NCI-H2081 (cell line): Measurements from ENCODE around the gene C4orf46.
A peak's percentile ranks its signal among the peaks of the same experiment; 100 is the strongest.
"Not testable (repeated sequence)": the region's sequence is repeated elsewhere in the genome, so short reads cannot be mapped to it uniquely, and the experiment has no call there.

Experiments
- DNase-seq, 2 experiments: peaks; one replicate each; lab custom pipeline; 2025; lab: John Stamatoyannopoulos, UW

Gene C4orf46

GRCh38 chr4:158671665-158671914 lies at the start of gene C4orf46:
TSS of gene C4orf46 (minus strand) at chr4:158671887. CDS start at chr4:158671801, 86 bp downstream.
- DNase-seq: no peak

GRCh38 chr4:158715802-158716201 lies 44.1 kb upstream of the C4orf46 start:
- no peak for DNase-seq

- DNase-seq: no peak
Observed at GRCh38 chr4:158714937-158715336, 43.2 kb upstream of the C4orf46 start.

- not testable (repeated sequence) for DNase-seq
Observed at GRCh38 chr4:158712622-158713021, 40.9 kb upstream of the C4orf46 start.

- DNase-seq: no peak
Observed at GRCh38 chr4:158710814-158711213, 39.1 kb upstream of the C4orf46 start.

- DNase-seq: no peak
Observed at GRCh38 chr4:158704274-158704673, 32.6 kb upstream of the C4orf46 start.

- no peak for DNase-seq
Observed at GRCh38 chr4:158688813-158689212, 17.1 kb upstream of the C4orf46 start.

GRCh38 chr4:158682066-158682465 lies 10.4 kb upstream of the C4orf46 start:
- peak in 1 of 2 experiments; percentile 53 for DNase-seq

- DNase-seq: peak in 1 of 2 experiments; percentile 57
Observed at GRCh38 chr4:158681629-158682028, 9.9 kb upstream of the C4orf46 start.

- DNase-seq: no peak
Observed at GRCh38 chr4:158678767-158679166, 7.1 kb upstream of the C4orf46 start.

- no peak for DNase-seq
Observed at GRCh38 chr4:158676076-158676475, 4.4 kb upstream of the C4orf46 start.

GRCh38 chr4:158673633-158674032 lies 1.9 kb upstream of the C4orf46 start:
- DNase-seq: no peak

GRCh38 chr4:158671915-158672806 lies 474 bp upstream of the C4orf46 start, which contains the start of gene ETFDH:
TSS of gene ETFDH (plus strand) at chr4:158672296. CDS start at chr4:158672457, 161 bp downstream.
- DNase-seq: peak; percentile 97 to 100

- peak; percentile 59 to 77 for DNase-seq
Observed at GRCh38 chr4:158670975-158671664, 567 bp downstream of the C4orf46 start.

- DNase-seq: no peak
Observed at GRCh38 chr4:158669310-158669709, 2.4 kb downstream of the C4orf46 start.

- DNase-seq: no peak
Observed at GRCh38 chr4:158667651-158668198, 4.0 kb downstream of the C4orf46 start.

GRCh38 chr4:158666892-158667291 lies 4.8 kb downstream of the C4orf46 start:
- no peak for DNase-seq

- DNase-seq: no peak
Observed at GRCh38 chr4:158664806-158665205, 6.9 kb downstream of the C4orf46 start.

GRCh38 chr4:158663707-158664625 lies 7.7 kb downstream of the C4orf46 start:
- not testable (repeated sequence) for DNase-seq

- DNase-seq: not testable (repeated sequence)
Observed at GRCh38 chr4:158663255-158663654, 8.4 kb downstream of the C4orf46 start.

- DNase-seq: no peak
Observed at GRCh38 chr4:158657291-158657690, 14.4 kb downstream of the C4orf46 start.

- no peak for DNase-seq
Observed at GRCh38 chr4:158656439-158656838, 15.2 kb downstream of the C4orf46 start.
